HFFc6 (cell line): ENCODE results near the gene CCSER2. TPM values are rescaled to one million over a fixed set of nuclear protein-coding genes. Genes with fewer than 3 reads are reported as not detected.
"Not testable (repeated sequence)": the region's sequence is repeated elsewhere in the genome, so short reads cannot be mapped to it uniquely, and the experiment has no call there.

ENCODE experiments used
- DNase-seq: peaks from one replicate; pipeline ENCODE4 v3.0.0-alpha.2; 2018
- H3K27ac Mint-ChIP-seq: 2 replicates; pipeline ENCODE4 v1.8.0; 2020; ENCODE audit warnings: mild to moderate bottlenecking, mixed read lengths
- H3K27me3 Mint-ChIP-seq: 2 replicates; pipeline ENCODE4 v1.8.0; 2021; ENCODE audit warnings: mild to moderate bottlenecking, moderate library complexity, mixed read lengths; ENCODE audit not compliant: insufficient read depth
- H3K36me3 Mint-ChIP-seq: 2 replicates; pipeline ENCODE4 v1.8.0; 2021; ENCODE audit warnings: low read depth, mixed read lengths
- H3K4me1 Mint-ChIP-seq: 2 replicates; pipeline ENCODE4 v1.8.0; 2020; ENCODE audit warnings: low read depth, mixed read lengths
- H3K4me3 Mint-ChIP-seq: 2 replicates; pipeline ENCODE4 v1.8.0; 2020; ENCODE audit warnings: mild to moderate bottlenecking, moderate library complexity, mixed read lengths
- H3K9me3 Mint-ChIP-seq: 2 replicates; pipeline ENCODE4 v1.8.0; 2020; ENCODE audit warnings: mild to moderate bottlenecking, mixed read lengths
- CTCF ChIP-seq: fragments of 200-600 bp; sonication (generic); IDR thresholded peaks from 2 replicates; pipeline ENCODE4 v1.5.0; 2021; ENCODE audit warnings: antibody characterized with exemption, mild to moderate bottlenecking
- total RNA-seq, 6 experiments: library from RNA; stranded (reverse); fragmentation: NEBNext Ultra II Directional; extraction: Animal tissue kit (Norgen Biotek cat#: 25700); gene quantifications; 2 replicates in 1 of 6; 3 replicates in 5 of 6; pipeline ENCODE4 v1.2.3, GENCODE V29; 2021

Gene CCSER2
- total RNA-seq, 6 experiments from 2014 or later: 36.1 to 46.9 (median 43.0) TPM

- Mint-ChIP-seq H3K9me3 (no peaks in the 10 kb centered on the region), H3K27me3 (no peaks in the 10 kb centered on the region; the same call in 1 of the 2 replicates), H3K36me3 (peaks cover 16% of the 10 kb centered on the region), H3K27ac (no peak overlapping the region), H3K4me1 (no peaks in the 10 kb centered on the region), H3K4me3 (no peak overlapping the region)
- no peak for DNase-seq
- TF ChIP-seq CTCF: no peak
These were observed 156.2 kb downstream of the CCSER2 start for GRCh38 chr10:84484541-84484940.

GRCh38 chr10:84493361-84493760, 165.0 kb downstream of the CCSER2 start:
- Mint-ChIP-seq H3K9me3 (no peaks in the 10 kb centered on the region), H3K4me3 (no peak overlapping the region), H3K4me1 (peaks cover 34% of the 10 kb centered on the region), H3K27ac (peak overlapping the region; percentile 5; the same call in 1 of the 2 replicates), H3K27me3 (no peaks in the 10 kb centered on the region), H3K36me3 (peaks cover 16% of the 10 kb centered on the region; the same call in 1 of the 2 replicates)
- DNase-seq: no peak
- no peak for TF ChIP-seq CTCF

- Mint-ChIP-seq H3K36me3 (peaks cover 16% of the 10 kb centered on the region; the same call in 1 of the 2 replicates), H3K27me3 (no peaks in the 10 kb centered on the region), H3K4me1 (peaks cover 34% of the 10 kb centered on the region), H3K9me3 (no peaks in the 10 kb centered on the region), H3K27ac (peak overlapping the region; percentile 69), H3K4me3 (peak overlapping the region; percentile 24)
- TF ChIP-seq CTCF: no peak
- DNase-seq: peak; percentile 39
These were observed 165.8 kb downstream of the CCSER2 start for GRCh38 chr10:84493951-84494848.

- peaks cover 13% of the 10 kb centered on the region; the same call in 1 of the 2 replicates for H3K36me3 Mint-ChIP-seq
- peaks cover 36% of the 10 kb centered on the region for H3K4me1 Mint-ChIP-seq
- no peaks in the 10 kb centered on the region for H3K9me3 Mint-ChIP-seq
- TF ChIP-seq CTCF: no peak
- peak overlapping the region; percentile 69; the same call in 1 of the 2 replicates for H3K27ac Mint-ChIP-seq
- H3K4me3 Mint-ChIP-seq: peak overlapping the region; percentile 24
- DNase-seq: no peak
- no peaks in the 10 kb centered on the region for H3K27me3 Mint-ChIP-seq
These were observed 166.4 kb downstream of the CCSER2 start for GRCh38 chr10:84494849-84495180.

GRCh38 chr10:84497978-84498377, 169.6 kb downstream of the CCSER2 start:
- no peak for TF ChIP-seq CTCF
- no peak overlapping the region for H3K4me3 Mint-ChIP-seq
- H3K27ac Mint-ChIP-seq: no peak overlapping the region
- H3K9me3 Mint-ChIP-seq: no peaks in the 10 kb centered on the region
- no peaks in the 10 kb centered on the region for H3K36me3 Mint-ChIP-seq
- peaks cover 47% of the 10 kb centered on the region for H3K4me1 Mint-ChIP-seq
- DNase-seq: no peak
- no peaks in the 10 kb centered on the region; the same call in 1 of the 2 replicates for H3K27me3 Mint-ChIP-seq

GRCh38 chr10:84499039-84499438, 170.7 kb downstream of the CCSER2 start:
- not testable (repeated sequence) for H3K27ac Mint-ChIP-seq, H3K36me3 Mint-ChIP-seq, H3K27me3 Mint-ChIP-seq, DNase-seq, H3K9me3 Mint-ChIP-seq, H3K4me3 Mint-ChIP-seq
- H3K4me1 Mint-ChIP-seq: peaks cover 40% of the 10 kb centered on the region
